Mucosa of rectum (tissue), 2 donors: ENCODE results near the gene CCDC197.

Source experiments
- H3K27ac ChIP-seq, 2 donors: one replicate each; pipeline ENCODE4 v1.7.0; 2013; ENCODE audit warnings: inconsistent platforms in 2 of 2, low read depth in 2 of 2, low read length in 2 of 2
- H3K27me3 ChIP-seq, 2 donors: one replicate each; pipeline ENCODE4 v1.7.0; 2013; ENCODE audit warnings: low read length in 2 of 2; ENCODE audit not compliant: control insufficient read depth in 2 of 2, insufficient read depth in 2 of 2
- H3K36me3 ChIP-seq, 2 donors: one replicate each; pipeline ENCODE4 v1.7.0; 2013; ENCODE audit warnings: low read length in 2 of 2; ENCODE audit not compliant: control insufficient read depth in 2 of 2, insufficient read depth in 2 of 2
- H3K4me1 ChIP-seq, 2 donors: one replicate each; pipeline ENCODE4 v1.7.0; 2013; ENCODE audit warnings: low read length in 2 of 2, mild to moderate bottlenecking in 1 of 2; ENCODE audit not compliant: control insufficient read depth in 2 of 2, insufficient read depth in 2 of 2
- H3K4me3 ChIP-seq, 2 donors: one replicate each; pipeline ENCODE4 v1.7.0; 2013; ENCODE audit warnings: low read length in 2 of 2
- H3K9ac ChIP-seq, 2 donors: one replicate each; pipeline ENCODE4 v1.7.0; 2013; ENCODE audit warnings: low read length in 2 of 2, low read depth in 1 of 2, mild to moderate bottlenecking in 1 of 2
- H3K9me3 ChIP-seq, 2 donors: one replicate each; pipeline ENCODE4 v1.7.0; 2013; ENCODE audit warnings: low read length in 2 of 2; ENCODE audit not compliant: control insufficient read depth in 2 of 2
- donor health status: healthy.
- donor health status: Normal muscosa, but diverticular disease.

Gene CCDC197

GRCh38 chr14:94030571-94030970, 33.5 kb downstream of the CCDC197 start:
- H3K27ac ChIP-seq: no peak overlapping the region
- no peak overlapping the region for H3K9ac ChIP-seq
- no peak overlapping the region for H3K4me3 ChIP-seq
- no peaks in the 10 kb centered on the region for H3K27me3 ChIP-seq
- no peaks in the 10 kb centered on the region for H3K9me3 ChIP-seq
- peaks cover 6 to 9% of the 10 kb centered on the region in 2 donors for H3K4me1 ChIP-seq
- no peaks in the 10 kb centered on the region for H3K36me3 ChIP-seq

- Histone ChIP-seq H3K4me1 (peaks cover 6 to 9% of the 10 kb centered on the region in 2 donors), H3K27ac (no peak overlapping the region), H3K4me3 (no peak overlapping the region)
Observed at GRCh38 chr14:94031161-94031882, 34.2 kb downstream of the CCDC197 start.

GRCh38 chr14:94031883-94032279, 34.8 kb downstream of the CCDC197 start:
- H3K4me3 ChIP-seq: no peak overlapping the region
- H3K27ac ChIP-seq: no peak overlapping the region
- H3K4me1 ChIP-seq: peaks cover 6 to 7% of the 10 kb centered on the region in 2 donors
- no peaks in the 10 kb centered on the region for H3K27me3 ChIP-seq
- H3K36me3 ChIP-seq: no peaks in the 10 kb centered on the region
- no peaks in the 10 kb centered on the region for H3K9me3 ChIP-seq
- H3K9ac ChIP-seq: no peak overlapping the region

More at GRCh38 chr14:94031161-94031882, 34.2 kb downstream of the CCDC197 start:
- Histone ChIP-seq H3K9ac (no peak overlapping the region), H3K9me3 (no peaks in the 10 kb centered on the region), H3K27me3 (no peaks in the 10 kb centered on the region), H3K36me3 (no peaks in the 10 kb centered on the region)

GRCh38 chr14:94034886-94035285, 37.8 kb downstream of the CCDC197 start:
- Histone ChIP-seq H3K4me3 (no peak overlapping the region), H3K4me1 (peaks cover 0 to 3% of the 10 kb centered on the region in 2 donors), H3K27ac (no peak overlapping the region), H3K27me3 (no peaks in the 10 kb centered on the region), H3K9ac (no peak overlapping the region), H3K36me3 (no peaks in the 10 kb centered on the region), H3K9me3 (no peaks in the 10 kb centered on the region)

GRCh38 chr14:94036313-94037167, 39.4 kb downstream of the CCDC197 start:
- Histone ChIP-seq H3K27ac (no peak overlapping the region), H3K9me3 (no peaks in the 10 kb centered on the region), H3K4me3 (no peak overlapping the region), H3K9ac (no peak overlapping the region), H3K36me3 (no peaks in the 10 kb centered on the region), H3K4me1 (peaks cover 0 to 2% of the 10 kb centered on the region in 2 donors), H3K27me3 (no peaks in the 10 kb centered on the region)

- Histone ChIP-seq H3K9me3 (no peaks in the 10 kb centered on the region), H3K4me3 (no peak overlapping the region), H3K9ac (no peak overlapping the region), H3K4me1 (no peaks in the 10 kb centered on the region), H3K27ac (no peak overlapping the region), H3K36me3 (no peaks in the 10 kb centered on the region), H3K27me3 (no peaks in the 10 kb centered on the region)
Observed at GRCh38 chr14:94037954-94038353, 40.9 kb downstream of the CCDC197 start.

GRCh38 chr14:94038510-94038909, 41.4 kb downstream of the CCDC197 start:
- H3K9ac ChIP-seq: no peak overlapping the region
- H3K4me3 ChIP-seq: no peak overlapping the region
- no peak overlapping the region for H3K27ac ChIP-seq
- no peaks in the 10 kb centered on the region for H3K9me3 ChIP-seq
- H3K27me3 ChIP-seq: no peaks in the 10 kb centered on the region
- no peaks in the 10 kb centered on the region for H3K4me1 ChIP-seq
- H3K36me3 ChIP-seq: peaks cover 0 to 1% of the 10 kb centered on the region in 2 donors

GRCh38 chr14:94038921-94039629, 42.0 kb downstream of the CCDC197 start:
- H3K36me3 ChIP-seq: peaks cover 0 to 3% of the 10 kb centered on the region in 2 donors
- H3K4me1 ChIP-seq: no peaks in the 10 kb centered on the region
- H3K27ac ChIP-seq: no peak overlapping the region
- no peak overlapping the region for H3K9ac ChIP-seq
- H3K27me3 ChIP-seq: no peaks in the 10 kb centered on the region
- no peak overlapping the region for H3K4me3 ChIP-seq
- H3K9me3 ChIP-seq: no peaks in the 10 kb centered on the region

- H3K9ac ChIP-seq: no peak overlapping the region
- H3K9me3 ChIP-seq: no peaks in the 10 kb centered on the region
- no peaks in the 10 kb centered on the region for H3K27me3 ChIP-seq
- no peak overlapping the region for H3K27ac ChIP-seq
- peaks cover 5 to 12% of the 10 kb centered on the region in 2 donors for H3K36me3 ChIP-seq
- H3K4me3 ChIP-seq: no peak overlapping the region
- H3K4me1 ChIP-seq: no peaks in the 10 kb centered on the region
Observed at GRCh38 chr14:94040247-94040646, 43.1 kb downstream of the CCDC197 start.

GRCh38 chr14:94040796-94041195, 43.7 kb downstream of the CCDC197 start:
- Histone ChIP-seq H3K4me3 (no peak overlapping the region), H3K27ac (no peak overlapping the region), H3K36me3 (peaks cover 11 to 18% of the 10 kb centered on the region in 2 donors), H3K9ac (no peak overlapping the region), H3K9me3 (no peaks in the 10 kb centered on the region), H3K27me3 (no peaks in the 10 kb centered on the region), H3K4me1 (no peaks in the 10 kb centered on the region)
